Peyer's patch (tissue), 4 donors: ENCODE results near the gene OSBPL6.

ENCODE experiments used
- CTCF ChIP-seq, 6 experiments: fragments of 450-650 bp in 4 of 6; fragments of 200-600 bp in 2 of 6; sonication (generic) in 1 of 6; IDR thresholded peaks; one replicate each; pipeline ENCODE4 v1.5.1; 2017 to 2019; ENCODE audit warnings: antibody characterized with exemption in 6 of 6, mild to moderate bottlenecking in 3 of 6, moderate library complexity in 1 of 6
- POLR2A ChIP-seq, 2 donors: fragments of 450-650 bp; IDR thresholded peaks; one replicate each; pipeline ENCODE4 v1.5.1; 2017; ENCODE audit warnings: antibody characterized with exemption in 2 of 2, mild to moderate bottlenecking in 2 of 2, moderate library complexity in 2 of 2

GRCh38 chr2:178173657-178174056 is 20.7 kb upstream of the OSBPL6 start:
- TF ChIP-seq CTCF (IDR thresholded peaks at IDR 0.05) = no peak
- TF ChIP-seq POLR2A (IDR thresholded peaks at IDR 0.05) = no peak
